CD1c-positive myeloid dendritic cell (primary cell): ENCODE measurements around the gene ARHGEF40.
A peak's percentile ranks its signal among the peaks of the same experiment; 100 is the strongest.
"Not testable (repeated sequence)": the region's sequence is repeated elsewhere in the genome, so short reads cannot be mapped to it uniquely, and the experiment has no call there.

Experiments used
- DNase-seq: peaks from one replicate; pipeline ENCODE4 v3.0.0-alpha.2; 2016; ENCODE audit errors: extremely low spot score

The ARHGEF40 gene

DNA sequence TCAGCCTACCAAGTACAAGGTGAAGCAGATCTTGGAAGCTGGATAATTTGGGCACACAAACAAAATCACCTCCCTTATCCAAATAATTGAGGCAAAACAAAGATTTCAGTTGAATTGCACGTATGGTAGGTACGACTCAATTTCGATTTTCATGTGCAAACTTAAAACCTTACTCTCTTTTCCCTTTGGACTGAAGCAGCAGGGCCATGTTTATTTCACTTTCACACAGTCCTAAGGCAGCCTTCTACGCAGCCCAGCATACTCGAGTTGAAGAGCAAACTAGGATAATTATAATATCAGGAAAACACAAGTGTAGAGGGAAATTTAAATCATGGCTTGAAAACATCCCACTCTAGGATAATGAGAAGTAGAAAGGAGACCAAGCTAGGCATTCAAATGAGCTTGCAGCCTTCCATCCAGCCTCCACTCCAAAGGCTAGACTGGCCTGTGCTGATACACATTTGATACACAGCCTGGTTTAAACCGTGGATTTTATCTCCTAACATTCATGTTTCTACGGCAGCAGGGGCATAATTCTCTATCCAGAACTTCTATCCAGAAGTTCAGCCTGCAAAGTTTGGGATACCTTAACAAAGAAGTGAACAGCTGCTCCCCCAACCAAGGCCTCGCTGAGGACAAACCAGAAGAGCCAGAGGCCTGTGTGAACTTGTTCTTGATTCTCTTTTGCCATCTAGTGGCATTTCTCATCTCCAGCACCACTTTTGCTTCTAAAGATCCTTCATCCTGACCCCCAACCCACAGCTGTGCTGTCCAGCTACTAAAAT, 30.3 kb upstream of the ARHGEF40 start:
- DNase-seq = peak; percentile 71

DNA sequence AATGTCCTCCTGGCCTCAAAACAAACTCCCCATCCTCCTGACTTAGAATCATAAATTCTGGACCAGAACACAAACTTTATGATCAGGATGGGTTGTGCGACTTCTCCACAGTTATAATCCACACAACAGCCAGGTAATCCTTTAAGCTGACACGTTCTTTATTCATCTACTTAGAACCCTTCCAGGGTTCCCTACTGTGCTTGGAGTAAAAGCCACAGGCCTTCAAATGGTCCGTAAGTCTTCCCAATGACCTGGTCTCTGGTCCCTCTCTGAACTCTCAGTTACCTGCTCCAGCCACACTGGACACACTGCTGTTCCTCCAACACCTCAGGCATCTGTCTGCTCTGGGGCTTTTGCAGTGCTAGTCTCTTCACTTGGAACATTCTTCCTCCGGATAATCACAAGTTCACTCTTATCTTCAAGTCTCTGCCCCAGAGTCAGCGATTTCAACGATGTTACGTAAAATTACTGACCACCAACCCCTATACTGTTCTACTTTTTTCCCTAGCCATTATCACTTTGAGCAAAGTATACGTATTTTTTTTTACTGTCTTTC, 29.7 kb upstream of the ARHGEF40 start:
- no peak for DNase-seq

DNA sequence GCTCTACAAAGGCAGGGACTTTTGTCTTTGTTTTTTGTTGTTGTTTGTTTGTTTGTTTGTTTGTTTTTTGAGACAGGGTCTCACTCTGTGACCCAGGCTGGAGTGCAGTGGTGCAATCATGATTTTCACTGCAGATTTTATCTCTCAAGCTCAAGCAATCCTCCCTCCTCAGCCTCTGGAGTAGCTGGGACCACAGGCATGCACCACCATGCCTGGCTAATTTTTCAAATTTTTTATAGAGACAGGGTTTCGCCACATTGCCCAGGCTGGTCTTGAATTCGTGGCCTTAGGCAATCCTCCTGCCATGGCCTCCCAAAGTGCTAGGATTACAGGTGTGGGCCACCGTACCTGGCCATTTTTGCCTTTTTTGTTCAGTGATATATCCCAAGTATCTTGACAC, 29.2 kb upstream of the ARHGEF40 start:
- DNase-seq = not testable (repeated sequence)

DNA sequence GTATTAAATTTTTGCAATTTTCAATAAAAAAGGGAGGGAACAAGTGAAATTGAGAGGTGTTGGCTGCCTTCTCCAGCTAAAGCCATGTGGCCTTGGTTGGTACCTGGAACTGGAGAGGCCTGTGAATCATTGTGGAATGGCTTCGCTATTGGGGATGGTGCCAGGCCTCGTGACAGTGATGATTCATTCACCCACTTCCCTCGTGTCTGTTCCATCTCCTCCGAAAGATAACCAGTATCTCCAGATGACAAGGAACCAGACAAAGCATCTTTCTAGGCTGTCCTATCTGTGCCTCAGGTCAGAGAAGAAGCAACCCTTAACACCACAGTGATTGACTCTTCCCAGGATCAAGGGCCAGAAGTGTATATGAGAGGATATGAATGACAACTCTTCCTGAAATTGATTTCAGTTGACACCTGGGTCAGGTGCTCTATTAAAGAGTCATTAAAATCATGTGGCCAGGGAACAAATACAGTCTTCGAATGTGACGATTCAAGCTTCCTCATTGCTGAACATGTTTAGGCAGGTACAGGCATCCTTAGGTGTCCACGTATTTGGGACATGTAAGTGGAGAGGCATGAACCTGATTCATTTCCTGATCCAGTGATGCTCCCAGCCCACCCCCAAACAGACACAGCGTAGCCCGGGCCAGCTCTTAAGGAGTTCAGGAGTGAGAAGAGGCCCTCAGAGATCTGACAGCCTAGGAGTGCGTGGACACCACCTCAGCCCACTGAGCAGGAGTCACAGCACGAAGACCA, 28.2 kb upstream of the ARHGEF40 start, which contains the start of gene RNASE7:
Gene RNASE7, plus strand, starts transcription at position 687 of the 758 bp plus-strand sequence. CDS start 631 bp downstream, outside the sequence.
- DNase-seq = peak; percentile 58

DNA sequence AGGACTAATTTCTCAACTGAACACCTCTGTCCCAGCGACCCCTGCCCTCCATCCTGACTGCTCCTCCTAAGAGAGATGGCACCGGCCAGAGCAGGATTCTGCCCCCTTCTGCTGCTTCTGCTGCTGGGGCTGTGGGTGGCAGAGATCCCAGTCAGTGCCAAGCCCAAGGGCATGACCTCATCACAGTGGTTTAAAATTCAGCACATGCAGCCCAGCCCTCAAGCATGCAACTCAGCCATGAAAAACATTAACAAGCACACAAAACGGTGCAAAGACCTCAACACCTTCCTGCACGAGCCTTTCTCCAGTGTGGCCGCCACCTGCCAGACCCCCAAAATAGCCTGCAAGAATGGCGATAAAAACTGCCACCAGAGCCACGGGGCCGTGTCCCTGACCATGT, 27.2 kb upstream of the ARHGEF40 start:
- DNase-seq = no peak

DNA sequence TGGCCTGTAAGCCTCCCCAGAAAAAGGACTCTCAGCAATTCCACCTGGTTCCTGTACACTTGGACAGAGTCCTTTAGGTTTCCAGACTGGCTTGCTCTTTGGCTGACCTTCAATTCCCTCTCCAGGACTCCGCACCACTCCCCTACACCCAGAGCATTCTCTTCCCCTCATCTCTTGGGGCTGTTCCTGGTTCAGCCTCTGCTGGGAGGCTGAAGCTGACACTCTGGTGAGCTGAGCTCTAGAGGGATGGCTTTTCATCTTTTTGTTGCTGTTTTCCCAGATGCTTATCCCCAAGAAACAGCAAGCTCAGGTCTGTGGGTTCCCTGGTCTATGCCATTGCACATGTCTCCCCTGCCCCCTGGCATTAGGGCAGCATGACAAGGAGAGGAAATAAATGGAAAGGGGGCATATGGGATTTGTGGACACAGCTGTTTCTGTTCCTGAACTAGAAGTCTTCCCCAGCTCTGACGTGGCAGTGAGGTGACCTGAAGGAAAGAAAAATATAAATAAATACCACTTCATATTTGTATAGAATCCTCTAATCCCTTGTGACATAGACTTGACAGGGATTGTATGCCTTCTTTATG, 26.6 kb upstream of the ARHGEF40 start:
- DNase-seq = no peak

DNA sequence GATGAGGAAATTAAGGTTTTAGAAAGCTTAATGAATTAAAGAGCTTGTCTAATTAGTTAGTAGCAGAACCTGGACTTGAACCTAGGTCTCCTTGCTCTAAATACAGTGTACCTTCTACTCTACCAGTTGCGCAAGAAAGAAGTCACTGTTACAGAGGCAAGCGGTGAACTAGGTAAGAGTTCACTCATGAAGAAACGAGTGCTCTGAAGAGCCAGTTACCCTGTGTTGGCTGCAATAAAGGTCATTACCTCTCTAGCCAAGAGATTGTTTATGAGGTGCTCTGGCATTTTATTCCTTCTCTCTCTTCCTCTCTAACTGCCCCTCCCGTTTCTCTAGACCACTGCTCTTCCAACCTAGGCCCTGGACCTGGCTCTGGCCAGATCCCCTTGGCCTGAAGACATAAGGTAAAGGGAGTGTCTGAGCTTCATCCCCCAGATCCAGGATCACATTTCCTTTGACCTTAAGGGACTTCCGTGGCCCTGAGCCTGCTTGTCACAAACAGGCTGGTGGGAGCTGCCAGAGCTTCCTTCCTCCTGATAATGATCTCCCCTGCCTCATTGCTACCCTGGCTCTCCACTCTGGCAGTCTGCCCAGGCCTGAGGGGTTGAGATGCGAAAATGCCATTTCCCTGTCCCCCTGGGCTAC, 26.0 kb upstream of the ARHGEF40 start:
- DNase-seq = no peak

DNA sequence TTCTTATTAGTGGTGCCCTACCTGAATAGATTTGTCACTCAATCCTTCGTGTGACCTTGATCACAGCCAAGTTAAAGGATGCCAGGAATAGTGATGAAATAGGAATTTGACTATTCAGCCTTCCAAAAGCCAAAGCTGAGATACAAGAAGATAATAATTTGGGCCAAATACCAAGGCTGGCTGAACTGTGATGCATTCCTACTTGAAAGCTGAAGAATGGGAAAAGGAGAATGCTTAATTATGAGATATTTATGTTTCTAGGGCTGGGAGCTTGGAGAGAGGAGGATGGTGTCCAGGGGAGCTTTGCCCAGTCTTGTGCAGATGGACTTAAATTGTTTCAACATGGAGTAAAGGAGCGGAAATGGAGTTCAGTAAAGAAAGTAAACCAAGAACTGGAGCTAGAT, 22.7 kb upstream of the ARHGEF40 start:
- no peak for DNase-seq

DNA sequence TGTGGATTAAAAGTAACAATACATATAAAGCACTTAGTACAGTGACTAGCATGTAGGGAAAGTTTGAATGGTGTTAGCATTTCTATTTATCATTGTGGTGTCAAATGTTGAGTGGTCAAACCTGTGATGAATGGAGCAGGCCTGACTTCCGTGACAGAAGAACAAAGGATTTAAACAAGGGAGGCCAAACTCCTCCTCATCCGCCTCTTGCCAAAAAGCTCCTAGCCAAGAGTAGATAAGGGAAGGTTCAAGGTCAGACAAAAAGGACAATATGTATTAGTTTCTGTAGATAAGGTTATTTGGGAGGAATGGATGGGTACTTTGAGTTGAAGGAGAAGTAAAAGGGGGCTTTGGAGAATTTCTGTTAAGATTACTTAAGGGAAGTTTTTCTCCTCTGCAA, 21.5 kb upstream of the ARHGEF40 start:
- no peak for DNase-seq

DNA sequence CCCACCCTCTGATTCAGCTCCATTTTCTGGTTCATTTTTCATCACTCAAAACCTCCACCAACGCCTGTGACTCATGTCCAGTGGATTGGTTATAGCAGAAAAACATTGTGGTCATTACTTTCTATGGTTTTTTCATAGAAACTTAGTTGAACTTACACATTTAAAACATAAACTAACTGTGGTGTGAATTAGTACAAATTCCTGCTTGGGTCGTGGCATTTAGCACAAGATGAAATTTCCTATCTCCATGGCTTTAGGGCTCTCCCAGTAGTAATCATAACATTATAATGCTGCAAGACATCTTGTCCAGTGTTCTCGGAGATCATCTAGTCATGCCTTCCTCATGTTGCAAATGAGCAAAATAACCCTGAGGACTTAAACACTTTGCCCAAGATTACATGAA, 20.8 kb upstream of the ARHGEF40 start:
- DNase-seq = no peak

DNA sequence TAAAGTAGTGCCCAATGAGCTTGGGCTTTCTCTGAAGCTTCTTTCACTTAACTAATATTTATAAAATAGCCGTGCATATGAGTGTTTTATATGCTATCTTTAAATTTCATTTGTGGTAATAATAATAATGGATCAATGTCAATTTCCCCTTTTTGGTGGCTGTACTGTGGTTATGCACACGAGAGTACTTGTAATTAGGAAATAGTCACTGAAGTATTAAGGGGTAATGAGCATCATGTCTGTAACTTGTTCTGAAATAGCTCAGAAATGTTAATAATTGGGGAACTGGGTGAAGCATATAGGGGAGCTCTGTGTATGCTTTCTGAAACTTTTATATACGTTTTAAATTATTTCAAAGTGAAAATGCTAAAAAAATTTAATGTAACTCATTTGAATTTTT, 19.5 kb upstream of the ARHGEF40 start:
- DNase-seq = no peak

DNA sequence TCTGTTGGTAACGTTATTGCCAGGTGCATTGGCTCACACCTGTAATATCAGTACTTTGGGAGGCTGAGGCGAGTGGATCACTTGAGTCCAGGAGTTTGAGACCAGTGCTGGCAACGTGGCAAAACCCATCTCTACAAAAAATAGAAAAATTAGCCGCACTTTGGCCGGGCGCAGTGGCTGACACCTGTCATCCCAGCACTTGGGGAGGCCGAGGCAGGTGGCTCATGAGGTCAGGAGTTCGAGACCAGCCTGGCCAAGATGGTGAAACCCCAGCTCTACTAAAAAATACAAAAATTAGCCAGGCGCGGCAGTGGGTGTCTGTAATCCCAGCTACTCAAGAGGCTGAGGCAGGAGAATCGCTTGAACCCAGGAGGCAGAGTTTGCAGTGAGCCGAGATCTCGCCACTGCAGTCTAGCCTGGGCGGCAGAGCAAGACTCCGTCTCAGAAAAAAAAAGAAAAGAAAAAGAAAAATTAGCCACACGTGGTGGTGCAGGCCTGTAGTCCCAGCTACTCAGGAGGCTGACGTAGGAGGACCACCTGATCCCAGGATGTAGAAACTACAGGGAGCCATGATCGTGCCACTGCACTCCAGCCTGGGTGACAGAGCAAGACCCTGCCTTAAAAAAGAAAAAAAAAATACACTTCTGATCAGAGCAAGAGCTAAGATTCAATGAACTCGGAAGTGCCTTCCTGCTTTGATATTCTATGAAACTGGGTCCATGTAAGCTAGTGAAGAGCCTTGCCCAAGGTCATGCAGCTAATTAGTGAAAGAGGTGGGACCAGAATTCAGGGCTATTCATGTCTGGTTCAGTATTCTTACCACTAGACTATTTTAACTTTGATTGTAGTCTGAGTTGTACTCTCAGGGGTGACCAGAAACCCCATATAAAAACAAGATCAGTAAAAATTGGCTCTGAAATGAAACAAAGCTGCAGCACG, 16.7 kb upstream of the ARHGEF40 start:
- DNase-seq = no peak

DNA sequence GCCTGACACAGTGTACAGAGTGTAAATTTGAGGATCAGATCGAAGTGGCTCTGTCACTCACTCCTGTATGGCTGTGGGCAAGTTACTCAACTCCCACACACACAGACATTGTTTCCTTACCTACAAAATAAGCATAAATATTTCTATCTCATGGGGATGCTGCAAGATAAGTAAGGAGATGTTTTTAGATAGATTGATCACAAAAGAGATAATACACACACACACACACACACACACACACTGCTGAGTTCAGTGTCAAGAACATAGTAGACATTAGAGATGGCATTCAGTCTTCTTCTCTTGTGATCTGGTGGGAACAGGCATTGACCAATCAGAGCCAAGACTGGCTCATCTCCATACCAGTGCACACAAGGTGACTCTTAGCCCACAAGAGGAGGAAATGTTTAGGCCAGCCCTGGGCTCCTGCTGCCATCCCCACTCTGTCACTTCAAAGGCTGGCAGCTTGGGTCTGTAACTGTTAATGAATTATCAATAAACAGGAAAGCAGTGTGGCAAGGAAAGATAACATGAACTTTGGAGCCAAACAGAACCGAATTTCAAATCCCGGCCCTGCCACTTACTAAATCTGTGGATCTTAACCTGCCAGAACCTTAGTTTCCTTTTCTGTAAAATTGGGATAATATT, 15.9 kb upstream of the ARHGEF40 start:
- no peak for DNase-seq

DNA sequence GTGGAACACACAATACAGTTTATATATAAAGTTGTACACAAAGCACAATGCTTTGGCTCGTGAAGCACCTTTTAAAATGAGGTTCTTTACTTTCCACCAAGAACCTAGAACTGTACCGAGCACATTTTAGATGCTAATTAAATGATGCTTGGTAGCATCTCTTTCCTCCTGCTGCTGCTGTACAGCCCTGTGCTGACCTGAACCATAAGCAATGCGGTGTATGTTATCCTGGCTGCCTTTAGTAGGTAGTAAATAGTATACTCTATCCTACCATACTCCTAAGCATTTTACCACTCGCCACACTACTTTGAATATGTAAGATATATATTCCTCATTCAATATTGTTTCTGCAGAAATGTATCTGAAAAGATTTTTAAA, 15.3 kb upstream of the ARHGEF40 start:
- no peak for DNase-seq

DNA sequence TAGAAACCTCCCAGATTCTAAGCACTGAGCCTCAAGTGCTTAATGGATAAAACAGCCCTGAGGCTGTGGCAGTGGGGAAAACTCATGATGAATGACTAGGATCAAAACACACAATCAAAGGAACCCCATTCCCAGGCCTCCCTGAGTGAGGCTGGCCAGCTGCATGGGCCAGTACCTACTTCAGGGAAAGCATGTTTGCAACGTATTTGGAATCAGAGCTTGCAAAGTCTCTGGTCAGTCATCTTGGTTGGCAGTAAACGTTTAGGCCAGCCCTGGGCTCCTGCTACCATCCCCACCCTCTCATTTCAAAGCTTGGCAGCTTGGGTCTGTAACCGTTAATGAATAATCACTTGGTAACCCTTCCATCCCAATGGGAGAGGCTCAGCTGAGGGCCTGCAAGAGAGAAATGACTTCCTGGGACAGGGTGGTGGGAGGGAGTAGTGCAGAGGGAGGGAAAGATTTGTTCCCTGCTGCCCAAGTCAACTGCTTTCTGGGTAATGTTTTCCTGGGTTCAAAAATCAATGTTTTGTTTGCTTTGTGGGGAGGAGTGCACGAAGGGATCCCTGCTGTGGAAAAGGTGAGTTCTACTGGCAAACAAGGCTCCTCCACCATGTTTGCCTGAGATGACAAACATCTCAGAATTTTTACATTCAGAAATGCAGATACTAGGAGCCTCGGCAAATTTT, 14.5 kb upstream of the ARHGEF40 start:
- no peak for DNase-seq

DNA sequence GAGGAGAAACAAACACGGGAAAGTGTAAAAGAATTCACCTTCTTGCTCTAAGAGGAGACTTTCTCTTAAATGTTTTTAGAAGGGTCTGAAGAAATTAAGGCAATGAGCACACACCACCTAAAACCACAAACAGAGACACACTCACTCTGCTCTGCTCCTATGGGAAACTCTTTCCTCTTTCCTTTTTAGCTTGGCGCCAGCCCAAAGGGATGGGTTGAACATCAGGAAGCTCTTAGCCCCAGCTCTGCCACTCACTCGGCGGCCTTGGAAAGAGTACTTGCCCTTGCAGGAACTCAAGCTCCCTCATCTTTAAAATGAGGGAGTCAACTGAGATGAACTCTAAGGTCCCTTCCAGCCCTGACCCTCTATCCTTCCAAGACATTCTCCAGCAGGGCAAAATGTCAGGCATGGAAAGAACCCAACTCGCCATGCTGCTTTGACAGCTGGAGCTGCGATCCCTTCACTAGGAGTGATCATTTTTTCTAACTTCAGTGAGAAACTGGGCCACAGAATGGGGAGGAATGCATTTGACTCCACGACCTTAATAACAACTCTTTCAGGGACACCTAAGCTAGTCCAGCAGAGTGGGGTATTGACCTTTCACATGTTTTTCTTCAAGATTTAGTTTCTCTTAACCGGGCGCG, 13.5 kb upstream of the ARHGEF40 start:
- no peak for DNase-seq

DNA sequence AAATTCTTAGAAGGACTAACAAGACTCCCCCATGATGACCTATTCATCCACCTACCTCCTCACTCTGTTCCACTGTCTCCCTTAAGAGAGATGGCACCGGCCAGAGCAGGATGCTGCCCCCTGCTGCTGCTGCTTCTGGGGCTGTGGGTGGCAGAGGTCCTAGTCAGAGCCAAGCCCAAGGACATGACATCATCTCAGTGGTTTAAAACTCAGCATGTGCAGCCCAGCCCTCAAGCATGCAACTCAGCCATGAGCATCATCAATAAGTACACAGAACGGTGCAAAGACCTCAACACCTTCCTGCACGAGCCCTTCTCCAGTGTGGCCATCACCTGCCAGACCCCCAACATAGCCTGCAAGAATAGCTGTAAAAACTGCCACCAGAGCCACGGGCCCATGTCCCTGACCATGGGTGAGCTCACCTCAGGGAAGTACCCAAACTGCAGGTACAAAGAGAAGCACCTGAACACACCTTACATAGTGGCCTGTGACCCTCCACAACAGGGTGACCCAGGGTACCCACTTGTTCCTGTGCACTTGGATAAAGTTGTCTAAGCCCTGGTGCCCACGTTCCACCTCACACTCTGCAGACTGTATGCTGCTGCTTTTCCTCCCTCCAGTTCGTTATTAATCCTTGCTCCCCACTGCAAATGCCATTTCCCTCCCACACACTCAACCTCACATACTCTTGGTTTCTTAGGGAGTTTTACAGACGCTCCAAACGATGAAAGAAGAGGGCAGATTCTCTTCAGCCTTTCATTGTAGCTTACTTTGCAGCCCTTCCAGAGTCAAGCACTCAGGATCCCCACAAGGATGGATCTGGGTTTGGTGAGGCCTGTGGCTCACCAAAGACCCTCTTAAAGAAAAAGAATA, 12.1 kb upstream of the ARHGEF40 start, which contains the start of gene RNASE8:
Gene RNASE8, plus strand, starts transcription at position 20 of the 873 bp plus-strand sequence. Its CDS starts 71 bp downstream, at position 91.
- DNase-seq = no peak

DNA sequence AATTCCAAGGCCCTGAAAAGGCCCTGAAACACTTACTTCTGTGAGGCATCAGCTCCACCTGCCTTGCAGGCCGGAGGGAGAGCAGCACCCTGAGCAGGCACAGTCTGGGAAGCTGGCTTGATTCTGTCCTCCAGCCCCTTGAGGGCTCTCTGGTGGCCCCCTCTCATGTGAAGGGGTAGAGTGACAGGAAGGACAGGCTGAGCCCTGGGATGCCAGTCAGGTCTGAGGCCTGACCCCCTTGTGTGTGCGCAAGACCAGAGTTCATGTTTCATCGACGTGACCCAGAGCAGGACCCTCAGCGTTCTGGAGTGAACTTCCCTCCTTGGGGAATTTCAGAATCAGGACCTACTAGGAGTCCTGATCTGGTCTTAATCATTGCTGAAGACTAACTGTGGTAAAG, 11.2 kb upstream of the ARHGEF40 start:
- no peak for DNase-seq
